ENCODE results near the gene GFRA1.
A peak's percentile ranks its signal among the peaks of the same experiment; 100 is the strongest.

The GFRA1 gene

DNA sequence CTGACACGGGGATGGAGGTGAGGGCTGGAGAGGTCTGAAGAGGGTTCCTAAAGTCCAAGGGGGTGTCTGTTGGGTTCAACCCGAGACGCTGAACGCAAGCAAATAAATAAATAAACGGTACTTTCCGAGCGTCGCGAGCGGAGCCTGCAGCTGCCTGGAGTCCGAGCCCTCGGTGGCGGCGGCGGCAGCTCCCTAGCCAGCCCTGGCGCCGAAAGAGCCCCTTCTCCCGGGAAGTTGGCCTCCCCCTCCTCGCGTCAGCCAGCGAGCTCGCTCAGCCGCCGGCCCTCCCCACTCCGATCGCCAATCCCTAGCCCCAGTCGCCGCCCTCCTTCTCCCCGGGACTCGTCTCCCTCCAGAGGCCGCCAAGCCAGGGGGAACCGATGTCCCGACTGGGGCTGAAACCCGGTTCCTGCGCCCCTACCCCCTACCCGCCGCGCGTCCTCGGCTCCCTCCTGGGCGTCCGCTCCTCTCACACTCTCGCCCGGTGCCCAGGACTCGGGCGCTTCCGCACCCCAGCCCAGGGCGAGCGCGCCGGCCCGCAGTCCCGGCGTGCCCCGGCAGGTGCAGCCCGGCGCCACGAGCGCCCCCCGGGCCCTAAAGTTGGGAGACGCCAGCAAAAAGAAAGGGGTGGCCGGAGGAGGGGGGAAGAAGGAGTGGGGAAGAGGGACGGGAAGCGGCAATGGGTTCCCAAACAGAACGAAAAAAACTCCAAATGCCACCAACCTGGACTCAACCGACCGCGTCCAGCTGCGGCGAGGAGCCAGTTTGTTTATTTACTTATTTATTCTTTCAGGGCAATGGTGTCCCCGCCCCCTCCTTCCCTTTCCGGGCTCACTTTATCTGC lies at the start of gene GFRA1:
Gene GFRA1, minus strand, starts transcription at position 767 of the 844 bp plus-strand sequence. CDS start 1,177 bp downstream, outside the sequence.
- peak; percentile 7 for DNase-seq

DNA sequence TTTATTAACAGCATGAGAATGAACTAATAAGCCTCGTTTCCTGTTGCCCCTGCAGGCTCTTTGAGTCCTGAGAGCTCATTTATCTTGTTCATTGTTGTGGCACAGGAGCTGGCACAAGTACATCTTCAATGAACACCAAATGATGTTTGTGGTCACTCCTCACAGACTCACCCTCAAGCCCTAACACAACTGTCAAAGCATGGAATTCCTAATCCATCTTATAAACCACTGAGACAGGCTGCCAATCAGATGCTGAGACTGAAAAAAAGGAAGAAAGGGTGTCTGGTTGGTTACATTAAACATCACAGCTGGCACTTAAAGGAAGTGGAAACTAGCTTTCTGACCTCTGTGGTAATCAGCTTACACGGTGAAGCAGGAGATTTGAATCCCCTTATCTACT lies 43.5 kb upstream of the GFRA1 start:
- DNase-seq, result no peak

GRCh38 chr10:116312548-116312947 lies 39.5 kb upstream of the GFRA1 start:
- DNase-seq, result no peak

DNA sequence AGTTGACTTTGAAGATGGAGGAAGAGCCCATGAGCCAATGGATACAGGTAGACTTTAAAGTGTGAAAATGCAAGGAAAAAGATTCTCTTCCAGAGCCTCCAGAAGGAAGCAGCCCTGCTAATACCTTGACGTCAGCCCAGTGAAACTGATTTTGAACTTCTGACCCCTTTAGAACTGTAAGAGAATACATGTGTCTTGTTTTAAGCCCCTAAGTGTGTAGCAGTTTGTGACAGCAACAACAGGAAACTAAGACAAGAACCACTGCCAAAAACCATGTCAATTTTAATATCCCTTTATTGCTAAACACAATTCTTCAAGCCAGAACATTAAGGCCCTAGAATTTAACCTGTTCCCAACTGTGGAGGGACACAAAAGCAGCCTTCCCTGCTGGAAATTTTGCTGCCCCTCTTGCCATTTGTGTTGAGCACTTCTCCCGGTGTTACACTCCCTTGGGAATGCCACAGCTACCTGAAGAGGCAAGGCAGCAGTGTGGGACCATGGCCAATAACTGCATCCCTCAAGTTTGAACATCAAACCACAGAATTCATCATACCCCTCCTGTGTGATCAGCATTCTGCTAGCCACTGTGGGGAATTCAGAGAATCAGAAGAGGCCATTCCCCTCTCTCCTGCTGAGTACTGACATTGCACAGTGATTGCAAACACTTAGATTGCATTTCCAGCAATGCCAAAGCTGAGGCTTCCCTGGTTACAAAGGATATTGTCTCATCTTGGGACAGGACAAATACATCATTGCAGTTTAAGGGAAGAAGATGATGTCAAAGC lies 38.9 kb upstream of the GFRA1 start:
- no peak for DNase-seq

GRCh38 chr10:116311016-116311415 lies 38.0 kb upstream of the GFRA1 start:
- no peak for DNase-seq

- no peak for DNase-seq
These were observed 34.4 kb upstream of the GFRA1 start for GRCh38 chr10:116307455-116307854.

- DNase-seq, result no peak
These were observed 33.8 kb upstream of the GFRA1 start for GRCh38 chr10:116306847-116307246.

DNA sequence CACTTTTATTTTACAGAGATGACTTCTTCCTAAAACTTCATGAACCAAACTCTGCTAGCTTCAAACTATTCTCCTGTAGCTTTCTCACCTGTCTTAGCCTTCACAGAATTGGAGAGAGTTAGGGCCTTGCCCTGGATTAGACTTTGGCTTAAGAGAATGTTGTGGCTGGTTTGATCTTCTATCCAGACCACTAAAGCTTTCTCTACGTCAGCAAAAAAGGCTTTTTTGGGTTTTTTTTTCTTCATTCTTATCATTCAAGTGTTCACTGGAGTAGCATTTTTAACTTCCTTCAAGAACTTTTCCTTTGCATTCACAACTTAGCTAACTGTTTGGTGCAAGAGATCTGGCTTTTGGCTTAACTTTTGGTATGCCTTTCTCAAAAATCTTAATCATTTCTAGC lies 31.9 kb upstream of the GFRA1 start:
- no peak for DNase-seq

DNA sequence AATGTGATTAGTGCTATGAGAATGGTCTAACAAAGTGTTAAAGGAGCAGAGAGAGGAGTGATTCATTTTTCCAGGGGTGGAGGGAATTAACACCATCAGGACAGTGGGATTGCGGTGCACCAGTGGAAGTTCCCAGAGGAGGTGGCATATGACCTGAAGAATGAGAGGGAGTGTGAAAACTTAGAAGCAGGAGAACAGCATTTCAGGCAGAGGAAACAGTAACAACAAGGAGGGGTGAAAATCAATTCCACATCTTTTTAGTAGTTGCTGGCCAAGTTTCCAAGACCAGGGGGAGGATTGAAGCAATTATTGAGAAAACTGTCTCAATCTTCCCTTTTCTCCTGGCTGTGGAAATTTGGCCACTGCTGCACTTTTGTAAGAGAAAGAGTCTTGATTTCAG lies 27.5 kb upstream of the GFRA1 start:
- DNase-seq, result no peak

DNA sequence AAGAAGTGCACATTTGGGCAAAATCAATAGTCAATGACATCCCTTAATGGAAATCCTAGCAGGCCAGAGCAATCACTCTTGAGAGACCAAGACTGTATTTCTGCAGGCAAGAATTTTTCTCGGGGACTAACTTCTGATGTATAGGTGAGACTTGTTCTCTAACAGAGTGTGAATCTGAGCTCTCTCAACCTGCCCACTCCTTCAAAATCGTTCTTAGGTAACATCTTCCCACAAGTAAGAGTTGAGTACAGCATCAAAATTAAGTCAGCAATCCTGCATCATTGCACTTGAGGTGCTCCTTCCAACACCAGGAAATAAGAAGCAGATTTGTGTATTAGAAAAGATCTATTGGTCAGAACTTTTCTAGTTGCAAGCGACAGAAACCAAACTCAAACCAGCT lies 25.6 kb upstream of the GFRA1 start:
- DNase-seq, result no peak

GRCh38 chr10:116296291-116296721 lies 23.3 kb upstream of the GFRA1 start:
- DNase-seq, result no peak

- no peak for DNase-seq
These were observed 19.5 kb upstream of the GFRA1 start for GRCh38 chr10:116292493-116292892.

- no peak for DNase-seq
These were observed 16.6 kb upstream of the GFRA1 start for GRCh38 chr10:116289652-116290051.

GRCh38 chr10:116287906-116288501 lies 15.0 kb upstream of the GFRA1 start:
- peak; percentile 31 for DNase-seq

DNA sequence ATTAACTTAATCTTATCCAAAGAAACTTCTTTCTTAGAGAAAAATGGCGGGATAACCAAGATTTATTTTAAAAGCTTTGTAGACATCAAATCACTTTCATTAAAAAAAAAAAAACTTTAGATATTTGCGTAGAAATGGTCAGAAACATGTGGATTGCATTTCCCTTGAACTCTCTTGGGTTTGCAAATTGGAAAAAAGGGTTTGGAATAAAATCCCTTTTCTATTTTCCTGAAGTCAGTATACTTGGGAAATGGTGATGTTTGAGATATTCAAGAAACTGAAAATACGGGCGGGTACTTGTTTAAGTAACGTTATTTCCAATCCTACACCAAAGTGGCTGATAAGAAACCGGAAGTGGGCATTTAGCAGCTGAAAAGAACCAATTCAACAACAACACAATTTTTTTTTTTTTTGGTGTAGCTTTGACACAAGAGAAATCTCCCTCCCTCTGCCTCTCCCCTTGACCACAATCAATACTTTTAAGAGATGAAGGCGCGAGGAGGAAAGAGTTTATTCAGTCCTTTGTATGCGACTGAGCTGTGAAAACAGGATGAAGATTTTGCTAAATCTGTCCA lies 13.7 kb upstream of the GFRA1 start:
- no peak for DNase-seq

GRCh38 chr10:116281775-116282174 lies 8.8 kb upstream of the GFRA1 start:
- no peak for DNase-seq

DNA sequence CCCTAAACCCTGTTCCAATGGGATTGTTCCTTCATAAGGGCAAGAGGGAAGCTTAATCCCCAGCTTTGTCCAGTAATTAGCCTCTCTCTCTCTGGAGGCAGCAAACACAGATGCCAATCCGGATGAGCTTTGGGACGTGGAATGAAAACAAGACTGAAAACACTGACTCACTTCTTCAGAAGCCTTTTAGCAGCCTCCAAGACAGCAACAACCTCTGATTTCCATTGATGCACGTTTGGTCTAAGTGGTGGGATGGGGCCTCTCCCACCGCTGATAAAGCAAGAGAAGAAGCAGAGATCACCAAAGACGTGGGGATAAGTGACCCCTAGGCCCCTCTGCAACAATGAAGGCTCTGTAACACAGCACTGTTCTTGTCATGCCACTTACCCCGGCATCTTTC lies 5.8 kb upstream of the GFRA1 start:
- no peak for DNase-seq

DNA sequence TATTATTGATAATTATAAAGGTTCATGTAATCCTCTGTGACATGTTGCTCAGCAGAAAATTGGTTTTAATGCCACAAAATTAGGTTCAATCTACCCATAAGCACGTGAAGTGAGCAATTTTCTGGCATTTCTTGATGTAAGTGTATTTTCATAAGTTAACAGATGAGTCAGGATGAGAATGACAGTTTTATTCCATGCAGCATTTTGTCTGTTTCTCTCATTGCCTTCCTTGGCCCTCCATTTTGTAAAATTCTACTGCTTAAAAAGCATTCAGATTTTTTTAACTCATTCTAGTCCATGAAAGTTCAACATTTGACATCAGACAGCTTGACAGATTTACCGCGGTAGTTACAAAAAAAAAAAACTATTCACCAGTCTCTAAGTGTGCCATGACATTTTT lies 4.0 kb upstream of the GFRA1 start:
- no peak for DNase-seq

DNA sequence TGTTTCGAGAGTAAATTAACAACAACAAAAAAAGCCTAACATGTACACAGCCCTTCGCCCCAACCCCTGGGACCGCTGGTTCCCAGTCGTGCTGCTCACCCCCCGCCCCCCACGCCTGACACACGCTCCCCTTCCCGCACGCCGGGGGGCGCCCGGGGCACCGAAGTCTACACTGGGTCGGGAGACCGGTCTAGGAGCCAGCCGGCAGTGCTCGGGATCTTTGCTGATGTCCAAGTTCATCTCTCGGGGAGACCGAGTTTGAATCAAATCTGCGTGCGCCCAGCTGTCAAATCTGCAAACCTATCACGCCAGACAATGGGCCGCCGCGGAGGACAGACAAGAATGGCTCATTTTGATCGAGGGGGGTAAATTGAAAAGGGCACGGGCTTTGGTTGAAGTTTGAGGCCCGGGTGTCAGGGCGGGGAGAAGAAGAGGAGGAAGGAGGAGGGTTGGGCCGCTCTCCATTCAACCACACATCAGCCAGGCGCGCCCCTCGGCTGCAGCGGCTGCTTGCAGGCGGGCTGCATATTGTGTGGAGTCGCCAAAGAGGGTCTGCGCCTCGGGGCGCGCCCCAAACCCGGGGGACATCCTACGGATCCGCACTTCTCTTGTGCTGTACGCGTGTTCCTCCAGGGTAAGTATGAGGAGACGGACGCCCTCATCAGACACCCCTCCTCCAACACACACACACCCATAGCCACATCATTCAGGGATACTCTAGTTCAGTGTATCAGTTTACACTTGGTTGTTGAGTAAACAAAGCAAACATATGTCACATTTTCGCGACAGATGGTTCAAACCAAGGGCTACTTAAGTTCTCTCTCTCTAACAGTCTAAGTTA lies 1.3 kb upstream of the GFRA1 start:
- DNase-seq, result peak; percentile 50

DNA sequence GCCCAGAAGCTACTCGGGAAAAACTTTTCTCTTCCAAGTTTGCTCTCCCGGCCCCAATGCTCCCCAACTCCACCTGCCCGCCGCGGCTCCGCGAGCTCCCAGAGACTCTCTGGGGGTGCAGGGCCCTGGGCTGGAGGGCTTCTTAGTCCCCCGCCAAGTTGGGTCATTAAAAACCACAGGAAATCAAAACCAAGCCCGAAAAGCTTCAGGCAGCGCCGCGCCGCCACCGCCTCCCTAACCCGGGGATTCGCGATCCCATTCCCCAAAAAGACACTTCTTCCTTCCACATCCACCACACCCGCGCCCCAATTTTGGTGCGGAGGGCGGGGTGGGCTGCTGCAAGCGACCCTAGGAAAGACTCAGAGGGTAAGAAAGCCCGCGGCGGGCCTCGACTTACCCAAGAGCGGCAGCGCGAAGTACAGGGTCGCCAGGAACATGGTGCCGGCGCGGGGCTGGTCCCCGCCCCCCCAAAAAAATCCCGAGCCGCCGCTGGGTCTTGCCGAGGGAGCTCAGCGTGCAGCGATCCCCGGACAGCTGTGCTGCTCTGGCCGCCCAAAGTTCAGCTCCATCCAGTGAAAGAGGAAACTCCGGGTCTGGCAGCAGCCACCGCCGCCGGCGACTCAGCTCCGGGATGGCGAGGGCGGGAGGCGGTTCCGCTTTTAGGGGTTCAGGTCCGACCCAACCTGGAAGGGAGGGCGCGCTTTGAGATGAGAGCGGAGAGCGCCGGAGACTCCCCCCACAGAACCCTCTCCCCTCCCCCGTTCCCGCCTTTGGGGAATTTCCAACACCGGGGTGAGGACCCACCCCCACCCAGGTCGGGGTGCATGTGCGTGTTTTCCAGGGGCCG lies 1.2 kb downstream of the GFRA1 start:
- DNase-seq, result no peak
